K562 (cell line): ENCODE results near the gene TRRAP.

ENCODE experiments used
- MAZ ChIP-seq, 2 experiments: fragments of 450-650 bp in 1 of 2; sonication (generic) in 1 of 2; formaldehyde crosslinking; IDR thresholded peaks in 1 of 2; conservative IDR thresholded peaks in 1 of 2; 2 replicates each; pipeline versions ENCODE4 v1.4.0 to v1.5.0; 2020; ENCODE audit warnings: mild to moderate bottlenecking in 1 of 2, missing genetic modification reagents in 1 of 2
- POLR2AphosphoS5 ChIP-seq: IDR thresholded peaks from 2 replicates; pipeline ENCODE4 v1.6.1; 2011; ENCODE audit warnings: mild to moderate bottlenecking, low read depth, low read length, moderate library complexity; ENCODE audit not compliant: control insufficient read depth, insufficient read depth
- REST ChIP-seq, 2 experiments: fragments of 450-650 bp; formaldehyde crosslinking in 1 of 2; IDR thresholded peaks; 2 replicates each; pipeline versions ENCODE4 v1.4.0 to v1.6.1; 2014 to 2020; ENCODE audit warnings: mild to moderate bottlenecking in 2 of 2, borderline replicate concordance in 1 of 2, low read depth in 1 of 2
- TCF7L2 ChIP-seq: fragments of 150-350 bp; IDR thresholded peaks from 2 replicates; pipeline ENCODE4 v1.6.1; 2016; ENCODE audit warnings: low read depth, mild to moderate bottlenecking, low read length, moderate library complexity
- ZBTB40 ChIP-seq, 2 experiments: fragments of 450-650 bp in 1 of 2; sonication (generic) in 1 of 2; formaldehyde crosslinking in 1 of 2; IDR thresholded peaks; 2 replicates each; pipeline versions ENCODE4 v1.7.1 to v1.9.0; 2016 to 2022; ENCODE audit warnings: inconsistent platforms in 1 of 2, mild to moderate bottlenecking in 1 of 2, missing genetic modification reagents in 1 of 2

DNA sequence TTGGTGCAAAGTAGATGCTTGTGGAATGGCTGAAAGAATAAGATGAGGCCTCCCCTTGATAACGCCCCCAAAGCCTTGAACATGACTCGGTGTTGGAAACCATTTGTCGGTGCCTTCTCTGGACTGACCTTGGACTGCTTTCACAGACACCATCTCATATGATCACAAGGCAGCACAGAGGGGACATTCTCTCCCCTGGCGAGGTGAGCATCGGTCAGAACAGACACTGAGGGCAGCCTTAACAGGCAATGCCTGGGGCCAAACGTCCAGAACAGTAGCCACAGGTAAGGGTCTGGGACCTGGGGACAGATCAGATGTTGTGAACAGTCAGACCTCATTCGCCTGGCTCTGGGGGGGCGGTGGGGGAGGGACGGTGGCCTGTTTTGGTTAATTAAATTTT is 2.8 kb upstream of the TRRAP start:
- no peak for TF ChIP-seq ZBTB40 (IDR thresholded peaks at IDR 0.05)
- TF ChIP-seq ZBTB40 (CRISPR knock-in tag; IDR thresholded peaks at IDR 0.05) = no peak
- no peak for TF ChIP-seq REST (IDR thresholded peaks at IDR 0.05; ENCODE audit: borderline replicate concordance)
- no peak for TF ChIP-seq REST (CRISPR knock-in tag; IDR thresholded peaks at IDR 0.05; ENCODE audit: low read depth)
- no peak for TF ChIP-seq POLR2AphosphoS5
- TF ChIP-seq TCF7L2 = no peak
- no peak for TF ChIP-seq MAZ (CRISPR knock-in tag; conservative IDR thresholded peaks at IDR 0.05 in 1 of 2, IDR thresholded peaks at IDR 0.05 in 1 of 2)
